HG03575 (cell line): ENCODE data around the gene GZF1.

Experiments used
- ATAC-seq: cut with Tn5 transposase; IDR thresholded peaks from one replicate; pipeline ENCODE4 v1.9.1; 2021; ENCODE audit not compliant: unreplicated experiment, insufficient number of reproducible peaks, low FRiP score; ENCODE audit errors: extremely low read depth

GZF1 gene

GRCh38 chr20:23365390-23366165 lies 3.6 kb downstream of the GZF1 start:
- ATAC-seq, result no peak

- no peak for ATAC-seq
These were observed 4.4 kb downstream of the GZF1 start for GRCh38 chr20:23366384-23366783.

GRCh38 chr20:23367770-23368169 lies 5.8 kb downstream of the GZF1 start:
- ATAC-seq, result no peak

GRCh38 chr20:23368316-23369071 lies 6.5 kb downstream of the GZF1 start:
- ATAC-seq, result no peak

GRCh38 chr20:23369072-23369823 lies 7.3 kb downstream of the GZF1 start:
- ATAC-seq, result no peak

GRCh38 chr20:23370274-23370673 lies 8.3 kb downstream of the GZF1 start:
- ATAC-seq, result no peak

- no peak for ATAC-seq
These were observed 8.9 kb downstream of the GZF1 start for GRCh38 chr20:23370873-23371272.

- no peak for ATAC-seq
These were observed 9.5 kb downstream of the GZF1 start for GRCh38 chr20:23371496-23371895.

- no peak for ATAC-seq
These were observed 12.5 kb downstream of the GZF1 start for GRCh38 chr20:23374441-23374840.

- ATAC-seq, result no peak
These were observed 13.8 kb downstream of the GZF1 start for GRCh38 chr20:23375827-23376226.

GRCh38 chr20:23379772-23380171 lies 17.8 kb downstream of the GZF1 start:
- no peak for ATAC-seq

- ATAC-seq, result no peak
These were observed 19.9 kb downstream of the GZF1 start for GRCh38 chr20:23381876-23382275.

GRCh38 chr20:23386304-23387117 lies 24.5 kb downstream of the GZF1 start:
- no peak for ATAC-seq

- no peak for ATAC-seq
These were observed 25.1 kb downstream of the GZF1 start for GRCh38 chr20:23387118-23387443.

- no peak for ATAC-seq
These were observed 28.3 kb downstream of the GZF1 start for GRCh38 chr20:23390091-23390774.

- no peak for ATAC-seq
These were observed 29.8 kb downstream of the GZF1 start for GRCh38 chr20:23391707-23392310.

GRCh38 chr20:23393996-23394775 lies 32.2 kb downstream of the GZF1 start:
- no peak for ATAC-seq
